Stimulated activated CD4-positive, alpha-beta T cell treated with anti-CD3 and anti-CD28 coated beads, TNF-alpha, amount 100 ng/mL, for 48 hours (primary cell): Measurements from ENCODE around the gene DLGAP4.
A peak's percentile ranks its signal among the peaks of the same experiment; 100 is the strongest.
"Not testable (repeated sequence)": the region's sequence is repeated elsewhere in the genome, so short reads cannot be mapped to it uniquely, and the experiment has no call there.

Experiments
- DNase-seq, 3 donors: peaks; one replicate each; pipeline ENCODE4 v3.0.0-alpha.2; 2020; ENCODE audit warnings: low read depth in 3 of 3

The DLGAP4 gene

DNA sequence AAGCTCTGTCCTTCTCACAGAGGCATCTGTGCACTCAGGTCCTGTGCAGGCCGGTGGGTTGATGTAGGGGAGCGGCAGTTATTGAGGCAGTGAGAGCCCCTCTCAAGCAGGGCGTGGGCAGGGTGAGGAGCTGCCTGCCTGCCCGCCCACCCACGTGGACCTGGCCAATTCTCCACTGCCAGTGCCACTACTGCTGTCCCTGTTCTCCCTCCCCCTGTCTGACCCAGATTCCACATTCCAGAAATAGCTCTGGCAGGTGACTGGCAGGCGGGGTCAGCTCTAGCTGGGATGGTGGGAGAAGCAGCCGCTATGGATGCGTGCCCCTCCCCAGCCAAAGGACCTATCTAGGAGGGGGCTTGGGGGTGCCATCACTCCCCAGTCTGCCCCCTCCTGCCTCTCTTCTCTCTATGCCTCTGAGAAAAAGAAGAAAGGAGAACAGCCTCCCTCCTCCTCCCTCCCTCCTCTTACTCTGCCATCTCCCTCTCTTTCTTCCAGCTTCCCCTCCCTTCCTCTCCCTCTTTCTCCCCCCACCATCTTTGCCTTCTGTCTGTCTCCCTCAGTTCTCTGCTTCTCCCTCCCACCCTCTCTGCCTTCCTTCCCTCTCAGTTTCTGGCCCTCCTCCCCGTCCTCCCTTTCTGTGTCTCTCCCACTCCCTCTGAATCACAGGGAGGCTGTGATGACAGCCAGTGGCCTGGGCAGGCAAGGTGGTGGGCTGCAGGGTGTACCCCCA lies 148.7 kb downstream of the DLGAP4 start:
- no peak for DNase-seq

GRCh38 chr20:36455972-36456625 lies 150.0 kb downstream of the DLGAP4 start:
- no peak for DNase-seq

GRCh38 chr20:36460648-36461599 lies 154.8 kb downstream of the DLGAP4 start:
- peak; percentile 75 to 91 (median 75) for DNase-seq

GRCh38 chr20:36461600-36462439 lies 155.7 kb downstream of the DLGAP4 start:
- no peak for DNase-seq

DNA sequence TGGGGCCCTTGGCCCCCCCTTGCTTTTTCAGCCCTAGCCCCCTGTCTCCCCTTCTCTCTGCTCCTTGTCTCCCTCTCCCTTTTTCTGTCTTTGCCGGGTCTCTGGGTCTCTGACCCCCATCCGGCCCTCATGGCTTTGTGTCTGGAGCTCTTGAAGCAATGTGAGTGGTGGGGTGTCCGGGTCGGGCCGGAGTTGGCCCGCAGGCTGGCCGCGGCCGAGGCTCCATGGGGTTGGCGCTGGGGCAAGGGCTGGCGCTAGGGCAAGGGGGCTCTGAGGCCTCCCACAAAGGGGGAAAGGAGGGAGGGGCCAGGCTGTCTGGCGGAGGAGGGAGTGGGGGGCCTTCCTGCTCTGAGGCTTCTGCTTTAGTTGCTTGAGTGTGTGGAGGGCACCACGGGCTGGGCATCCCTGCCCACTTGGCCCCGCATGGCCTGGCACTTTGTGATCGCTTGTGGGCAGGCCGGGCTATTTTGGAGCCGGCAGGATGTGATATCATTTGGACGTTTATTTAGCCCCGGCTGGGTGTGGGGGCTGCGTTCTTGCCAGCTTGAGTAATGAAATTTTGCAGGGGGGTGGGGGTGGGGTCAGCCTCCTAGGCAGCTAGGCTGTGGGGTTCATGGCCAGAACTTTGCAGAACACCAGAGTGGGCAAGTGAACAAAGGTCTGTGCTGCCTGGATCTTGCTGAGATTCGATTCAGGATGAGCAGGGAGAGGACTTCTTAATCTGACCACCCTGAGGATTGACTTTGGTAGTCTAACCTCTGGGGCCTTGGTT lies 156.5 kb downstream of the DLGAP4 start:
- DNase-seq, result no peak

- no peak for DNase-seq
Observed at GRCh38 chr20:36463212-36464061, 157.3 kb downstream of the DLGAP4 start.

DNA sequence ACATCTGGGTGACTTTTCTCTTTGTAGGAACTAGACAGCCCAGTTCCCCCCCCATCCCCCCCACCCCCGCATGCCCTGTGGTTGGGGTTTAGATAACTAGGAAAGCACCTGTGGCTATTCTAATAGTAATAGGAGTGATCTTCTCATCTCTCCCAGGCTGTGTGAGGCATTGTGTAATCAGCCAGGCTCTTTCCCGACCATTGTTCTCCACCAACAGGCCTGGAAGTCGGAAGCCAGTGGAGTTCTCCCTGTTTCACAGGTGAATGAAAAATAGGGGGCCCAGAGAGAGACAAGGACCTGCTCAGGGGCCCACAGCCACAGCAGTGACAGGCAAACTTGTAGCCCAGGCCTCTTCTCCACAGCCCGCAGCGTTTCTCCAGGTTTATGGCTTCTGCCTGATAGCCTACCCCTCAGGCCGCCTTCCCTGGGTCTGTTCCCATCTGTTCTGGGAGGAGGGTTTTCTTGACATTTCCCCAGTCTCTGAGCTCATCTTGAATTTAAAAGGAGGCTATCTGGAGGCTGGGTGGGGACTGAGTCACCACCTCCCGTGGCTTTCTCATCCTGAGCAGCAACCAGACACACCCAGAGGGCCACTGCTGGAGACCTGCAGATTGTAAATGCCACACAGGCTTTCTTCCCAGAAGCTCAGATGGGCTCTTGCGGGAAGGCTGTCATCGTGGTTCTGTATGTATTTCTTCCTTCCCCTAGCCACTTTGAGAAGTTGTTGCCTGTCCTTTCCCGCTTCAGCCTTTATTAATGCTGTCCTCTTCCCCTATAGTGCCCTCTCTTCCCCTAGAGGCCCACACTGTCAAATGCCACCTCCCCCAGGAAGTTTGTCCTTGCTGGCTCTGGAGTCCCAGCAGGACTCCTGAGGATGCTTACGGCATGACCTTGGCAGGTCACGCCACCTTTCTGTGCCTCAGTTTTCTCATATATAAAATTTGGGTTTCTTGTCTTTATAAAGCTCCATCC lies 159.3 kb downstream of the DLGAP4 start:
- DNase-seq, result no peak

GRCh38 chr20:36466089-36466488 lies 159.9 kb downstream of the DLGAP4 start:
- no peak for DNase-seq

GRCh38 chr20:36467076-36467999 lies 161.2 kb downstream of the DLGAP4 start:
- DNase-seq, result no peak

DNA sequence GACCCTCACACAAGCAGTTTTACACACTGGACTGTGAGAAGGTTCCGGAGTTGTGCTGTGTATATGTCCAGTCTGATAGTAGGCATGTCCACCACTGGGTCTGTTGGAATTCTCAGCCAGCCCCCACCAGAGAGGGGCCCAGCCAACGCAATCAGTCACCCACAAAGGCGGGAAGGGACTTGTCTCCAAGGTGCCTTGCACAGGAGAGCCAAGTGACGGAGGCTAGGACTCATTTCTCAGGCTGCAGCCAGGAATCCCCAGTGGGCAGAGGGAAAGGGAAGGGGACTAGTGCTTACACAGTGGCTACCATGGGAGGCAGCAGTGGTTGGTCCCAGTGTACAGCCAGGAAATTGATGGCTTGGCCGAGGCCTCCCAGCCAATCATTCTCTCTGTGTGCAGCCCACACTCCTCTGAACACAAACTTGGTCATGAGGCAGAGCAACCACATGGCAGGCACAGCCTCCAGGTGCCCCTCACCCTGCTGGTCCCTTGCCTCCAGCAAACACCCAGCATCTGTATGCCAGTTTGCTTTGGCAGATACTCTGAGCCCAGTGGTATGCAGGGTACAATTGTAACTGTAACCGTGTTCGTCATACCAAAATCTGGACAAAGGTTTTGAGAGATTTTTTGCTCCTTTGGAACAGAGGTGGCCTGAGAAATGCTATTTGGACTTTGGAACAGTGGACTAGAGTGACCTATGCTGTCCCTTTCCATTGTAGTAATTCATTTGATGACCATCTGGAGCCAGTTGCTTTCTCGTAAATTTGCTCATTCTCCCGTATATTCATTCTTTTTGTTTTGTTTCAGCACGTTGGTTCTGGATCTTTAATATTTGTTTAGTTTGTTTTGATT lies 162.2 kb downstream of the DLGAP4 start:
- DNase-seq, result no peak

DNA sequence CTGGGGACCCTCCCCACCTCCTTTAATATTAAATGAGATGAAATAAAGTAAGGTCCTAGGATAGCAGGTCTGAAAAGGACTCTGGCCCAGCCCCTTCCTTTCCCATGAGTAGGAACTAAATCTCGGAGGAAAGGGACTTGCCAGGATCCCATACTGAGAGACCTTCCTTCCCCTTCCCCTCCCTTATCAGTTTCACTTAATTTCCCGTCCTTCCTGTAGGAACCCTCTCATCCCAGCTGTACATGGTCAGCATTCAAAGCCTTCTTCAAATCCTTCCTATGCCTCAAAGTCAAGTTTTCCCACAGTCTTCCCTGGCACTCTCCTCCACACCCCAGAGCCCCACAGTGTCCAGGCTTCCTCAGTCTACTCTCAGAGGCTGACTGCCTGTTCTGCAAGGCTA lies 163.8 kb downstream of the DLGAP4 start:
- DNase-seq, result no peak

DNA sequence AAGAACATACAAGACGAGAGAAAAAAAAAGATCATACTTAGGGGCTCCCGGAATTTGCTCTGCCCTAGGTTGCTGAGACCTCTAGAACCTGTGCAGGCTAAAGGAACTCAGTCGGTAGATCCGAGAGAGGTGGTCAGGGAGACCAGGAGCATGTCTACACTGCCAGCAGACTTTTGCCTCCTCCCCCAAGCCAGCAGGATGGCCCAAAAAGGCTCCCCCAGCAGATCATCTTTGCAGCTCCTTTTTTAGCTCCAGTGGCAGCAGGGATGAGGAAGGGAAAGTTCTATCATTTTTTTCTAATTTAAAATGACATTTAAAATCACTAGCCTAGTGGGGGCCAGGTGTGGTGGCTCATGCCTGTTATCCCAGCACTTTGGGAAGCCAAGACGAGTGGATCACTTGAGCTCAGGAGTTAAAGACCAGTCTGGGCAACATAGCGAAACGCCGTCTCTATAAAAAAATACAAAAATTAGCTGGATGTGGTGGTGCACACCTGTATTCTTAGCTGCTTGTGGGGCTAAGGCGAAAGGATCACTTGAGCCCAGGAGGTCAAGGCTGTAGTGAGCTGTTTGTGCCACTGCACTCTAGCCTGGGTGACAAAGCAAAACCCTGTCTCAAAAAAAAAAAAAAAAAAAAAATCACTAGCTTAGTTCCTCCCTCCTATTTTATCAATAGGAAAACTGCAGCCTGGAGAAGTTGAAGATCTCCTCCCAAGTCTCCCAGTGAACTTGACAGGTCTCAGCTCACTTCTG lies 165.9 kb downstream of the DLGAP4 start:
- no peak for DNase-seq

DNA sequence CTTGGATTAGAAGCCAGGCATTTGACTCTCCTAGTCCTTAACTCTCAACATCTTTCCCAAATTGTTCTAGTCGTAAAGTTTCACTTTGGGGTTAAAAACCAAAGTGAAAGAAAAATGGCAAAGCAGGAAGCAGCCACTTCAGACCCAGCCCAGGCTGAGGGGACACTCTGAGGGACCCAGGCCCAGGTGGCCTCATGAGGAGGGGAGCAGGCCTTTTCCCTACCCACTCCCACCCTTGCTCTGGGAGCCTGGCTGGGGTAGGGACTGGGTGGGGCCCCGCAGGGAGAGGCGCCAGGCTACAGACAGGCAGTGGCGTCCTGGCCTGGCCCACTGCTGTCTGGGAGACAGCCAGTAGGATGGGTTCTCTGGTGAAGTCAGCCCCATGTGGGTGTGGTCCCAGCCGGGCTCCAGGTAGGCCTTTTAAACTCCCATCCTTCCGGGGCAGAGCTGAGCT lies 166.5 kb downstream of the DLGAP4 start:
- DNase-seq, result no peak

- DNase-seq, result no peak
Observed at GRCh38 chr20:36473164-36473563, 167.0 kb downstream of the DLGAP4 start.

- DNase-seq, result no peak
Observed at GRCh38 chr20:36474563-36474962, 168.4 kb downstream of the DLGAP4 start.

DNA sequence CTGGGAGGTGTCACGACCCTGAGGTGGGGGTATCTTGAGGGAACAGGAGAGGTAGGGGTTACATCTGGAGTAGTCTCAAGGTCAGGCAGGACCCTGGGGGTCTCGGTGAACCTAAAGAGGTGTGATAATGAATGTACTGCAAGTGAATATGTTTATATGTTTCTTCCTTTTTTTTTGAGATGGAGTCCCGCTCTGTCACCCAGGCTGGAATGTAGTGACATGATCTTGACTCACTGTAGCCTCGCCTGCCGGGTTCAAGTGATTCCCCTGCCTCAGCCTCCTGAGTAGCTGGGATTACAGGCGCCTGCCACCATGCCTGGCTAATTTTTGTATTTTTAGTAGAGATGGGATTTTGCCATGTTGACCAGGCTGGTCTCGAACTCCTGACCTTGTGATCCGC lies 168.9 kb downstream of the DLGAP4 start:
- not testable (repeated sequence) for DNase-seq
